ENCODE results near the gene PDE10A.
A peak's percentile ranks its signal among the peaks of the same experiment; 100 is the strongest.

The PDE10A gene

DNA sequence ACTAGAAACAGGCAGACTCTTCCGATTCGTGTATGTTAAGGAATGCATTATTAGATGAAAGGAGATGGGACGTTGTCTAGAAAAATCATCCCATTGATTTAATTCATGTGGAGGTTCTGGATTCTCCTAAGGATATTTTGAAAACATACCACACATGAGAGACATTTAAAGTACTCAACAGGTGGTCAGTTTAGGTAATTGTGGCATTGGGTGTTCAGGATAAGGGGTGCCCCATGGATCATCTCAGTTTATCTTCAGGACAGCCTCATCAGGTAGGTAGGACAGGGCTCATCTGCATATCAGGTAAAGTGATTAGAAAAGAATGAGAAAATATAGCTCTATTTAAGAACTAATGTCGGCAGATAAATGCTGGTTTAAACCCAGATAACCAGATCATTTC lies 15.9 kb upstream of the PDE10A start:
- FAIRE-seq: no peak
- no peak for DNase-seq (ENCODE audit: low spot score)

- FAIRE-seq (no peak), DNase-seq (ENCODE audit: low spot score) (no peak)
These were observed 15.4 kb upstream of the PDE10A start for GRCh38 chr6:165678429-165678828.

GRCh38 chr6:165677091-165677490 lies 14.1 kb upstream of the PDE10A start:
- no peak for DNase-seq (ENCODE audit: low spot score)
- FAIRE-seq: no peak

DNA sequence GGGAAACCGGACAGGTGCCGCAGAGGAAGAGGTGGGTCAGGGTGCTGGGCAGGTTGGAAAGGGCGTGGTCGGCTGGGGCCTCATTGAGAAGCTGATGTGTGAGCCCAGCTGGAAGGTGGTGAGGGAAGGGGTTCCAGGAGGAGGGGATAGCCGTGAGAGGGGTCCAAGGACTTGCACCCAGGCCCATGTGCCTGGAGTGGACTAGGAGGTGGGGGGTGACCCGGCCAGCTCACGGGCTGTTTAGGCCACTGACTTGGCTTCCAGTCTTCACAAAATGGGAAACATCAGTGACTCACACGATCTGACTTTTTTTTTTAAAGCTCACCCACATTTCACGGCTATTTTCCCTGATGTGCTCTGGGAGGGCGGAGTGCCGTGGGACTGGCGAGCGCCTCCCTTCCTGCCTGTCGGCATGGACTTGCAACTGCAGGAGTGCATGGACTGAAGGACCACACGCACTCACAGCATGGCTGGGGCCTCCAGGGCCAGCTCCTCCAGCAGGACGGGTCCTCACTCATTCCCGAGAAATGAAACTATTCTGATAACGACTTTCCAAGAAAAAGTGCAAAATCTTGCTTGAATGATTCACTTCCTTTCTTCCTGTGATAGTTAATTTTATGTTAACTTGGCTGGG lies 13.5 kb upstream of the PDE10A start:
- DNase-seq (ENCODE audit: low spot score) (no peak), FAIRE-seq (no peak)

- FAIRE-seq: no peak
- DNase-seq (ENCODE audit: low spot score): no peak
These were observed 12.1 kb upstream of the PDE10A start for GRCh38 chr6:165675120-165675519.

- FAIRE-seq (no peak), DNase-seq (ENCODE audit: low spot score) (no peak)
These were observed 11.4 kb upstream of the PDE10A start for GRCh38 chr6:165674155-165675029.

- DNase-seq (ENCODE audit: low spot score): no peak
- FAIRE-seq: no peak
These were observed 8.3 kb upstream of the PDE10A start for GRCh38 chr6:165671222-165671768.

DNA sequence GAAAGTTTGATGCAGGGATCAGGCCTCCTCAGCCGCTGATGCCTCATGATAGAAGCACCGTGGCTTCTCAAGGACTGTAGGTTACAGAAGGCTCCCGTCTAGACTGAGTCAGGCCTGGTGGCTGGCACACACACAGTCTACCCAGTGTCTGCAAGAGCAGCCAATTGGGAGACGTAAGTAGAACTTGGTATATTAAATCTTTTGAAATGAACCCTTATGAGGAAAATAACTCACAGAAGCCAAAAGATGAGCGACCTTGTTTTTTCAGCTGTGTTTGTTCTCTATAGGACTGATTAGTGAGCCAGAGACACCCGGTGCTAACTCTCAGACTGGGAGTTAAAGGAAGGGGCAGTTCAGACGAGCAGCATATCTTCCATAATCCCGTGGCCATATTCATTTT lies 5.9 kb upstream of the PDE10A start:
- no peak for DNase-seq (ENCODE audit: low spot score)
- FAIRE-seq: no peak

GRCh38 chr6:165665384-165665672 lies 2.3 kb upstream of the PDE10A start:
- DNase-seq (ENCODE audit: low spot score) (no peak), FAIRE-seq (no peak)

- no peak for DNase-seq (ENCODE audit: low spot score)
- no peak for FAIRE-seq
These were observed 1.7 kb upstream of the PDE10A start for GRCh38 chr6:165664559-165665383.

DNA sequence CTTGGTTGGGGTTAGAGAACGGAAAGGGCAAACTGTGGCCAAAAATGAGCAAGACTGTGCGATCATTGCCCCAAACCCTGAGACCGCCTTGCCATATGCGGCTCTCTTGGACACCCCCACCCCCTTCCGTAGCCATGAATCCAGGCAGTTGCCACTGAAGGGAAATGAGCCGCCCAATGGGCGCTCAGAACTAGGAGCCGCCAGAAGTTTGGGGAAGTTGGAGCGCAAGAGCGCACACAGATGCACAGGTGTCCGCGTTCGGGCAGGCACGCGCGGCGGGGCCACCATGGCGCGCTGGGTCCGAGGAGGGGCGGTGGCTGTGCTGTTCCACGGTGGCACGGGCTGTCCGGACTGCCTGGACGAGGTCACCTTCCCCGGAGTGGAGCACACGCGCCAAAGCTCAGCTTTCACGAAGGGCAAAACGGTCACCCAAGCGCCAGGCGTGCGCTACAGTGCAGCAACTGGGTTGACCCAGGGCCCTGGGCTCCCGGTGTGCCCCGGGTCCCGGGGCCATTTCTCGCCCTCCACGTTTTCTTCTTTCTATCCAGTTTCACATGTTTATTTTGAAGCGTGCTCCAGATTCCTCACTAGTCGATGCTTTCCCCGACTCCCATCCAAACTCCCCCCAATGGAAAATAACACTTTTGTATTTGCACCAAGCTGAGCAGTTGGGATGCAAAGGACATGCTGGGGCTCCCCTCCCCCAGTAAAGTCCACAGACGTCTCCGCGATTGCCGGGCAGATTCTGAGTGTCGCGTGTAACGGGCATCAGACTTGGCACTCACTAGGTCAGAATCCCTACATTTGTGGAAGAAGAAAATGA lies 906 bp upstream of the PDE10A start:
- DNase-seq (ENCODE audit: low spot score): no peak
- FAIRE-seq: no peak

DNA sequence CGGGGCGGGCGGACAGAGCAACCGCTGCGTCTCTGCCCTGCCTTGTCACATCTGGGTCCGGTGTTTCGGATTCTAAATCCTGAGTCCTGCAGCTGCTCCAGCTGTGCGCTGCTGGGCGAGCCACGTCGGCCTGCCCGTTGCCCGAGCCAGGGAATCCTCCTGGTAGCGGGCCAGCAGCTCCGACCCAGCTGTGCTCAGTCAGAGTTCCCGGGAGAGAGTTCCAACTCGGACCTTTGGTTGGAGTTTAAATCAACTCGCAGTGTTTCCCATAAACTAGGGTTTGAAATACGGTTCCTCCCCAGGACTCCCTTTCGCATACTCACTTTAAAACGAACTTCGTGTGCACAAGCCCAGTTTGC lies 315 bp upstream of the PDE10A start:
- DNase-seq (ENCODE audit: low spot score) (no peak), FAIRE-seq (no peak)

GRCh38 chr6:165662041-165662748 lies 846 bp downstream of the PDE10A start:
- DNase-seq (ENCODE audit: low spot score) (peak; percentile 53), FAIRE-seq (no peak)

DNA sequence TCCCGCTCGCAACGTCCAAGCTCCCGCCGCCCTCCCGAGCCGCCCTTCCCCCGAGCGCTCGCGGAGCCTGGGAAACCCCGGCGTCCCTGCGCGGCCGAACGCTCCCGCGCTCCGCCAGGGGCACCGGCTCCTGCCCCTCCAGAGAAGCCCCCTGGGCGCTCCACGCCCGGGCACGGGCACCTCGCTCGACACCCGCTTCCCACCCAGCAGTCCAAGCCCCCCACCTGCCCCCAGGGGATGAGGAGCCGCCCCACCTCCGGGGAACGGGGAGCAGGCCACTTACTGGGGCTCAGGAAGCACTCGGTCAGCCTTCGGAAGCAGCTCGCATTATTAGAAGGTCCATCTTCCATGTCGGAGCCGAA lies 1.4 kb downstream of the PDE10A start:
- DNase-seq (ENCODE audit: low spot score) (no peak), FAIRE-seq (no peak)

- FAIRE-seq (no peak), DNase-seq (ENCODE audit: low spot score) (no peak)
These were observed 2.0 kb downstream of the PDE10A start for GRCh38 chr6:165660857-165661663.

DNA sequence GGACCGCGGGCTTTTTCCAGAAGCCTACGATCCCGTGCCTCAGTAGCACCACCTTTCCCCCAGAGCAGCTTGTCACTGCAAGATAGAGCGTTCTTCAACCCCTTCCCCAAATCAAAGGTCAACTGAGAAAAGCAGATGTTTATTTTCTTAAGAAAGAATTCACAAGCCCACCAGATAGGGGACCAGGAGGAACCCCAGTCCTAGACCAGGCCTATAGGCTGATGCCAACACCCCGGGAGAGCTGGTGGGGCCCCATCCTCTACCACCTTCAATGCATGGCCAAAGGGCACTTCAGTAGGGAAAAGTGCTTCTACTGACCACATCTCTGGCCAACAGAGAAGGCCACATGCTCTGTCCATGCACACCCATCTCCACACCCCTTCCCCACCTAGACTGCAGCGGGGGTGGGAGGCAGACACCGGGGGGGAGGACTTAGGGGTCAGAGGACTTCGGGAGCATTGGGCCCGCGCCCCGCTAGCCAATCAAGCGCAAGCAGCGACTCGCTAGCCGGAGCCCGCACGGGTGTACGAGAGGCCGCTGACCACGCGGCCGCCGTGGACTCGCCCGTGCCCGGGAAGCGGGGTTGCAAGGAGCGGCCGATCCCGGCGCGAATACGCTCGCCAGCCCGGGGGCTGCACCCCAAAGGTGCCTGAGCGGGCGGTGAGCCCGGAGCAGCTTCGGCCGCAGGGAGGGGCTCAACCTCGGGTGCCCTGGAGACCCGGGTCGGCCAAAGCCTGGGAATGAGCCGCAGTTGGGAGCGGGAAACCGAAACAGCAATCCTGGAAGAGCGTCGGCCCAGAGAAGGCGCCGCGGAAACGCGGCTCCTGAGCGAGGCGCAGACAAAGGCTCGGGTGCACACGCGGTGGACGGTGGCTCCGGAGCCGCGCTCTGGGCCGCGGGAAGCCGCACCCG lies 2.8 kb downstream of the PDE10A start:
- DNase-seq (ENCODE audit: low spot score) (no peak), FAIRE-seq (no peak)

DNA sequence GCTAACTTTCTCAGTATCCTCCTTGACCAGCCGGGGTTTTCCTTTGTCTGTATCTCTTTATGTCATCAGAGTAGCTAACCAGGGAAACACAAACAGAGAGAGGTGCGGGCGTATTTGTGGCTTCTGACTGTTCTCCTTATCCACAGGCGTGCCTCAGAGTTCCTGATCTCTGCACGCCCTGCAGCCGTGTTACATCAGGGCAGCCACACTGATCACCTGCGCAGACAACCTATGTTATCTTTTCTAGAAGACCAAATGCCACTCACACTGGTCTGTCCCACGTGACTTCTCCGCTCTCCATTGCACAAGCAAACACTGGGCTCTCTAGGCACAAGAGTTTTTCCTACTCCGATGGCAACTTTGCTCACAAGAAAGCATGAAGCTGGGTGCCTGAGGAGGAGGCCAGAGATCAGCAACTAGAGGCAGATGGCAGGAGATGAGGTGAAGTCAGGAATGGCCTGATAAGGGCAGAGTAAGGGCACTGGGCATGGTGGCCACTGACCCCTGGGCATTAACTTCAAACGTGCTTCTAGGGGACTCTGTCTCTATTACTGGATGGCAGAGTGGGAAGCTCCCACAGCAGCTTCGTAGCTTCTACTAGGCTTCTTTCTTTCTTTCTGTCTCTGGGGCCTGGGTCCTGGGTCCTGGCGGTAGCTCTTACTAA lies 4.5 kb downstream of the PDE10A start:
- no peak for DNase-seq (ENCODE audit: low spot score)
- FAIRE-seq: no peak

- FAIRE-seq: no peak
- DNase-seq (ENCODE audit: low spot score): no peak
These were observed 5.7 kb downstream of the PDE10A start for GRCh38 chr6:165657325-165657680.
